GM12872 (cell line): ENCODE results near the gene MLF2.

Experiments
- TF ChIP-seq, protein P1 (sequence below): IDR thresholded peaks from 3 replicates; pipeline ENCODE4 v1.5.1; 2011; ENCODE audit warnings: low read depth, mild to moderate bottlenecking, low read length, moderate library complexity; ENCODE audit not compliant: insufficient read depth

The MLF2 gene

DNA sequence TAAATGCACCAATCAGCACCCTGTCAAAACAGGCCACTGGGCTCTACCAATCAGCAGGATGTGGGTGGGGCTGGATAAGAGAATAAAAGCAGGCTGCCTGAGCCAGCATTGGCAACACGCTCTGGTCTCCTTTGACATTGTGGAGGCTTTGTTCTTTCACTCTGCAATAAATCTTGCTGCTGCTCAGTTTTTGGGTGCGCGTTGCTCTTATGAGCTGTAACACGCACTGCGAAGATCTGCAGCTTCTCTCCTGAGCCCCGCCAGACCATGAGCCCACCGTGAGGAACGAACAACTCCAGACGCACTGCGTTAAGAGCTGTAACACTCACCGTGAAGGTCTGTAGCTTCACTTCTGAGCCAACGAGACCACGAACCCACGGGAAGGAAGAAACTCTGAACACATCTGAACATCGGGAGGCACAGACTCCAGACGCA lies 44.0 kb downstream of the MLF2 start:
- TF ChIP-seq, protein P1, sequence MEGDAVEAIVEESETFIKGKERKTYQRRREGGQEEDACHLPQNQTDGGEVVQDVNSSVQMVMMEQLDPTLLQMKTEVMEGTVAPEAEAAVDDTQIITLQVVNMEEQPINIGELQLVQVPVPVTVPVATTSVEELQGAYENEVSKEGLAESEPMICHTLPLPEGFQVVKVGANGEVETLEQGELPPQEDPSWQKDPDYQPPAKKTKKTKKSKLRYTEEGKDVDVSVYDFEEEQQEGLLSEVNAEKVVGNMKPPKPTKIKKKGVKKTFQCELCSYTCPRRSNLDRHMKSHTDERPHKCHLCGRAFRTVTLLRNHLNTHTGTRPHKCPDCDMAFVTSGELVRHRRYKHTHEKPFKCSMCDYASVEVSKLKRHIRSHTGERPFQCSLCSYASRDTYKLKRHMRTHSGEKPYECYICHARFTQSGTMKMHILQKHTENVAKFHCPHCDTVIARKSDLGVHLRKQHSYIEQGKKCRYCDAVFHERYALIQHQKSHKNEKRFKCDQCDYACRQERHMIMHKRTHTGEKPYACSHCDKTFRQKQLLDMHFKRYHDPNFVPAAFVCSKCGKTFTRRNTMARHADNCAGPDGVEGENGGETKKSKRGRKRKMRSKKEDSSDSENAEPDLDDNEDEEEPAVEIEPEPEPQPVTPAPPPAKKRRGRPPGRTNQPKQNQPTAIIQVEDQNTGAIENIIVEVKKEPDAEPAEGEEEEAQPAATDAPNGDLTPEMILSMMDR, result no peak

DNA sequence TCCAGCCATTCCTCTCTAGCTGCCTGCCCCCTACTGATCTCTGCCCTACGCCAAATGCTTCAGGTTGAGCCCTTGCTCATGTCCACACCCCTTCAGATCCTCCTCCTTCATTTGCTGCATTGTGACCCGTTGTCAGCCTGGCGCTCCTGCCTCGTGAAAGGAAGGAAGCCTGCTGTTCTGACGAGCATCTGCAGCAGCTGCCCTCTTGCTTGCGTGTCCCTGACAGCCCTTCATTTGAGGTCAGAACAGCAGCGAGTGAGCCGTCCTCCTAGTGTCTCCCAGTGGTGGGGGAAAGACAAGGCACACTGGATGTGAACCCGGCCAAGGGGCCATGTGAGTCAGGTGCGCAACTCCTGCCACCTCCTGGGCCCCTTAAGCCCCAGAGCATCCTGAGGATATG lies 49.3 kb downstream of the MLF2 start:
- TF ChIP-seq, protein P1, result no peak

DNA sequence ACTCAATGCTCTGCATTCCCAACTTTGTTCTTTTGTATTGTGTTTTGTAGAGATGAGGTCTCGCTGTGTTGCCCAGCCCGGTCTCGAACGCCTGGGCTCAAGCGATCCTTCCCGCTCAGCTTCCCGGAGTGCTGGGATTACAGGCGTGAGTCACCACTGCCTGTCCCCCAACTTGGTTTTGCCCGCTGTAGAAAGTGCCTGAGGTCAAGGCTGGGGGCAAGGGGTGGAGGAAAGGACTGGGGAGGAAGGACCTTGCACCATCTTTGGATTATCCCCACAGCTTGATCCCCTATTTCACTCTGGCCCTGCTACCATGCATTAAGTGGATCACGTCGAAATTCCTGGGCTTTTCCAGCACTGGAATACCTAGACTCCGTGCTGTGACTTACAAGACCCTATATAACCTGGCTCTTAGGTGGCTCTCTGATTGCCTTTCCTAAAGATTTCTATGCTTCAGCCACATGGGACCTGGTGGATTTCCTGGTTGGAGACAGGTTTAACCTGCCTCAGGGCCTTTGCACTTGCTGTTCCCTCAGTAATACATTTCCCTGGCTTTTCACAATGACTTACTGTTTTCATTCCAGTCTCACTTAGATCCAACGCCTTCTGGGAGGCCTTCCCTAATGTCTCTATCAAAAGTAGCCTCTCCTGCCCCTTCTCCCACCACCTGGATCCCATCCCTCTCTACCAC lies 51.7 kb downstream of the MLF2 start:
- TF ChIP-seq, protein P1, result no peak

DNA sequence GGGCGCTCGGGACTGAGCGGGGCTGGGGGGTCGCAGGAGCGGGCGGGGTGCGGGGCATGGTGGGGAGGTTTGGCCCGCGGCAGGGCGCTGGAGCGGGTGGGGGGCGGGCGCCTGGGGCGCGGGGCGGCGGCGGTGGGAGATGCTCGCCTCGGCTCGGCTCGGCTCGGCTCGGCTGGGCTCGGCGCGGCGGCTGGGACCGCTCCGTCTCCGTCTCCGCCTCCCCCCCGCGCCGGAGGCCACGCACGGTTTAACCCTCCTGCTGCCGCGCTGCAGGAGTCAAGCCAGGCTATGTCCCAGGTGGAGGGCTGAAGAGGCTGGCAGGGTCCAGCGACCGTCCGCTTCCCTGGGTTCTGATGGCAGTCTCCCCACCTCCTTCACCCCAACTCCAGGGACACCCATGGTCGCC lies 52.3 kb downstream of the MLF2 start, which contains the start of gene PIANP:
Gene PIANP (minus strand): TSS at position 170 of the 406 bp plus-strand sequence. CDS start 2,754 bp downstream, outside the sequence.
- TF ChIP-seq, protein P1, result no peak

DNA sequence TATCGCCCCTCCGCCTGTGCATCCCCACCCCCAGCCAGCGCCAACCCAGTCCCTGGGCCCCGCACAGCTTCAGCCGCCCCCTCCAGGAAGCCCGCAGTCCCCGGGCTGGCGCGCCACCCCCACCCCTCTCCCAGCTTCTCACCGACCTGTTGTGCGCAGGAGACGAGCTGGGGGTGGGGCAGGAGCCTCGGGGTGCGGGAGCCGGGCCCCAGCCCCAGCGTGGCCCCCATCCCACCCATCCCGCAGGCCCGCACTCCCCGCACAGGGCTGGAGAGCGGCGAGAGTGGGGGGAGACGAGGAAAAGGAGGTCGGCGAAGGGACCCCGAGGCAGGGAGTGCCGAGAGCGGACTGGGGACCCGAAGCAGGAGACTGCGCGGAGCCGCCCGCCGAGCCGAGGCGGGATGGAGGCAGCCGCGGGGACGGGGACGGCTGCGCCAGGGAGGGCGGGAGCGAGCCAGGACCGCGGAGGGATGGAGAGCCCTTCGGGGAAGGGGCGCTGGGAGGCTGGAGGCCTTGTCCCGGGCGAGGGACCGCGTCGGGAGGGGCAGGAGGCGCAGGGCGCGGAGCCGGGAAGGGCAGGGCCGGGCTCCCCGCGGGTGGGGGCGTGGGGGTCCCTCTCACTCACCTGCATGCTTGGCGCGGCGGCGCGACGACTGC lies 52.8 kb downstream of the MLF2 start:
- TF ChIP-seq, protein P1, result no peak

DNA sequence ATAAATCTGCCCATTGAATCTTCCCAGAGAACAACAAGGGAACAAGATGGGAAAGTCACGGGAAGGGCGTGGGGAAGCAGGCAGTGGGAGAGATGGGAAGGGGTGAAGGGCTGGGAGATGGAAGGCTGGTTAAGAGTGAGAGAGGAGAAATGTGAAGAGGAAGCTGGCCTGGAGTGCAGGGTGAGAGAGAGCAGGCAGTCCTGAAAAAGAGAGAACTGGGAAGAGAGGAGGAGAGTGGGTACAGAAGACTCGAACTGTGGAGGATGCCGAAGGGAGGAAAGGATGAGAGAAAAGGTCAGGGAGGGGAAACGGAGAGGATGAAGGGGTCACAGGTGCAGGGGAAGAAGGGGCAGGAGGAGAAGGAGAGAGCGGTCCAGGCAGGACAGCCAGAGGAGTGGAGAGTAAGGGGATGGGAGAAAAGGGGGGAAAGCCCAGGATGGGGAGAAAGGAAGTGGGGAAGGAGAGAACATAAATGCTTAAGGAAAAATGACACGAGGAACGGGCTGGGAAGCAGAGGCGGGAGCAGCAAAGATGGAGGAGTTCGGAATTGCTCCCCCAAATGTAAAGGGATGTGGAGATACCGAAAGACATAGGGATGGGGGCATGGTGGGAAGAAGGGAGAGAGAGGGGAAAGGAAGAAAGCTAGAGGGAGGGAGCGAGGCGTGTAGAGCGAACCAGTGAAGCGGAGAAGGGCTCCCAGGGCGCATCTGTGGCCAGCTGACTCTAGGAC lies 53.5 kb downstream of the MLF2 start:
- TF ChIP-seq, protein P1, result no peak

DNA sequence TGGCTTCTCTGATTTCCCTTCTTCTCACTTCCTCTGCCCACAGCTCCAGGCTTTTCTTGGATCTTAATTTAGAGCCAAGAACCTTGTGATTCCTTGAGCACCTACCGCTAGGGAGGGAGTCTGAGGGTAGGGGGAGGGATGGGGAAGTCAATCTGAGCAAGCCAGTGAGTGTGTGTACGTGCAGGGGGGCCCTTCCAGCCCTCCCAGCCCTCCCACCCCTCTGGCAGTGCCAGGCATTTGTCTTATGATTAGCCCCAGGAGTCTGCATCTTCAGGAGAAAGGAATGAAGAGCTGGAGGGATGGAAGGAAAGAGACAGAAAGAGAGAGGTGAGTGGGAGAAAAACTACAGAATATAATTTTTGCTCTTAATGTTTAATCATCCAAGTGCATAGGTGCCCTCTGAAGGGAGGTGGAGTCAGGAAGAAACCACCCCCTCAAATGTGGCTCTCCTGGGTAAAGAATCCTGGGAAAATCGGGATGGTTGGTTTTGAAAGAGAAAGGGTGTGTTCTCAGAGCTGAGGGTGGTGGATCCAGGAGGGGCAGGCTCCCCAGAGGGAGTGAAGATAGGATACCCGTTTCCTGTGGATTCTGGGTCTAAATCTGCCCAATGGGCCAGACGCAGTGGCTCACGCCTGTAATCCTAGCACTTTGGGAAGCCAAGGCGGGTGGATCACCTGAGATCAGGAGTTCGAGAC lies 54.4 kb downstream of the MLF2 start:
- TF ChIP-seq, protein P1, result no peak
